Suprapubic skin (tissue), 3 donors: ENCODE results near the gene GMPR.

Experiments
- EP300 ChIP-seq: sonication (generic); formaldehyde crosslinking; IDR thresholded peaks from one replicate; pipeline ENCODE4 v1.6.1; 2017; ENCODE audit warnings: antibody characterized with exemption
- POLR2A ChIP-seq, 2 donors: fragments of 450-650 bp; IDR thresholded peaks; one replicate each; pipeline ENCODE4 v1.6.1; 2017; ENCODE audit warnings: antibody characterized with exemption in 2 of 2, mild to moderate bottlenecking in 2 of 2, moderate library complexity in 2 of 2
- TF ChIP-seq, protein P1 (sequence below), 2 donors: fragments of 200-600 bp in 1 of 2; fragments of 450-650 bp in 1 of 2; sonication (generic) in 1 of 2; IDR thresholded peaks; one replicate each; pipeline ENCODE4 v1.5.1; 2016 to 2019; ENCODE audit warnings: antibody characterized with exemption in 2 of 2, mild to moderate bottlenecking in 1 of 2, moderate library complexity in 1 of 2

DNA sequence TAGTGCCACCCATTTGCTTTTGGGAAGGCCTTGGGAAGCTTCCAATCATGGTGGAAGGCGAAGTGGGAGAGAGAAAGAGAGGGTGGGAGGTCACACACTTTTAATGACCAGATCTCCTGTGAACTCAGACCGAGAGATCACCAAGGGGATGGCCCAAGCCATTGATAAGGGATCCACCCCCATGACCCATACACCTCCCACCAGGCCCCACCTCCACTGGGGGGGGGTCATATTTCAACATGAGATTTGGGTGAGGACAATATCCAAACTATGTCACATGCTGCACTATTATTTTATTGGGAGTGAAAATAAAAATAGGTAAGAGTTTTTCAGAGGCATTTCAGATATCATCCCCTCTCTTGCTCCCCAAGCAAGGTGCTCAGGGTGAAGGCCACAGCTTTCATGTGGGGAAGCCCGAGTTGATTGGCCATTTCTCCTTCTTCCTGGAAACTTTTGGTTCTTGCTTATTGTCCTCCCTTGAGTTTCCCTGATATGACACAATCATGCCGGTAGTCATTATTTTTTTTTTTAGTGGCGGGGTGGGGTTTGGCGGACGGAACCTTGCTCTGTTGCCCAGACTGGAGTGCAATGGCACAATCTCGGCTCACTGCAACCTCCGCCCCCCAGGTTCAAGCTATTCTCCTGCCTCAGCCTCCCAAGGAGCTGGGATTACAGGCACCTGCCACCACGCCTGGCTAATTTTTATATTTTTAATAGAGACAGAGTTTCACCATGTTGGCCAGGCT is 15.2 kb downstream of the GMPR start:
- TF ChIP-seq, protein P1, sequence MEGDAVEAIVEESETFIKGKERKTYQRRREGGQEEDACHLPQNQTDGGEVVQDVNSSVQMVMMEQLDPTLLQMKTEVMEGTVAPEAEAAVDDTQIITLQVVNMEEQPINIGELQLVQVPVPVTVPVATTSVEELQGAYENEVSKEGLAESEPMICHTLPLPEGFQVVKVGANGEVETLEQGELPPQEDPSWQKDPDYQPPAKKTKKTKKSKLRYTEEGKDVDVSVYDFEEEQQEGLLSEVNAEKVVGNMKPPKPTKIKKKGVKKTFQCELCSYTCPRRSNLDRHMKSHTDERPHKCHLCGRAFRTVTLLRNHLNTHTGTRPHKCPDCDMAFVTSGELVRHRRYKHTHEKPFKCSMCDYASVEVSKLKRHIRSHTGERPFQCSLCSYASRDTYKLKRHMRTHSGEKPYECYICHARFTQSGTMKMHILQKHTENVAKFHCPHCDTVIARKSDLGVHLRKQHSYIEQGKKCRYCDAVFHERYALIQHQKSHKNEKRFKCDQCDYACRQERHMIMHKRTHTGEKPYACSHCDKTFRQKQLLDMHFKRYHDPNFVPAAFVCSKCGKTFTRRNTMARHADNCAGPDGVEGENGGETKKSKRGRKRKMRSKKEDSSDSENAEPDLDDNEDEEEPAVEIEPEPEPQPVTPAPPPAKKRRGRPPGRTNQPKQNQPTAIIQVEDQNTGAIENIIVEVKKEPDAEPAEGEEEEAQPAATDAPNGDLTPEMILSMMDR (IDR thresholded peaks at IDR 0.05): no peak
- TF ChIP-seq POLR2A (IDR thresholded peaks at IDR 0.05) (no peak), EP300 (no peak)
